Heart right ventricle (tissue), 16 donors: ENCODE data around the gene ARF1. TPM values are rescaled to one million over a fixed set of nuclear protein-coding genes. Genes with fewer than 3 reads are reported as not detected.

Source experiments
- ATAC-seq, 8 donors: fragments of 200-7000 bp; cut with Tn5 transposase; one replicate each; pipeline ENCODE4 v1.9.1; 2020; ENCODE audit warnings: mild to moderate bottlenecking in 8 of 8, moderate library complexity in 8 of 8, moderate number of reproducible peaks in 1 of 8
- DNase-seq, 2 donors: peaks; one replicate each; pipeline ENCODE4 v3.0.0-alpha.2; 2020
- H3K27ac ChIP-seq, 10 donors: fragments of 200-600 bp; sonication (generic) in 2 of 10; one replicate each; pipeline versions ENCODE4 v1.5.0 to v1.8.0; 2020 to 2022; ENCODE audit warnings: mild to moderate bottlenecking in 3 of 10
- H3K27me3 ChIP-seq, 7 donors: fragments of 200-600 bp; one replicate each; pipeline ENCODE4 v1.8.0; 2021 to 2022; ENCODE audit warnings: mild to moderate bottlenecking in 2 of 7
- H3K36me3 ChIP-seq, 9 donors: fragments of 200-600 bp; sonication (generic) in 1 of 9; one replicate each; pipeline versions ENCODE4 v1.5.0 to v1.8.0; 2020 to 2022; ENCODE audit warnings: mild to moderate bottlenecking in 2 of 9
- H3K4me1 ChIP-seq, 9 donors: fragments of 200-600 bp; sonication (generic) in 1 of 9; one replicate each; pipeline versions ENCODE4 v1.5.0 to v1.8.0; 2020 to 2022; ENCODE audit warnings: mild to moderate bottlenecking in 4 of 9
- H3K4me3 ChIP-seq, 10 donors: fragments of 200-600 bp; sonication (generic) in 2 of 10; one replicate each; pipeline versions ENCODE4 v1.5.0 to v1.8.0; 2020 to 2022; ENCODE audit warnings: mild to moderate bottlenecking in 7 of 10, moderate library complexity in 2 of 10
- H3K9me3 ChIP-seq, 11 donors: fragments of 200-600 bp in 10 of 11; sonication (generic) in 2 of 11; one replicate each; pipeline versions ENCODE4 v1.5.0 to v1.8.0; 2013 to 2022; ENCODE audit warnings: mild to moderate bottlenecking in 2 of 11, control low read depth in 1 of 11, moderate library complexity in 1 of 11
- CTCF ChIP-seq, 9 donors: fragments of 200-600 bp; sonication (generic) in 2 of 9; IDR thresholded peaks; one replicate each; pipeline versions ENCODE4 v1.5.0 to v1.8.0; 2021 to 2022; ENCODE audit warnings: antibody characterized with exemption in 9 of 9, mild to moderate bottlenecking in 5 of 9, moderate library complexity in 1 of 9
- WGBS, 2 donors: extraction: QIAGEN DNeasy Blood & Tissue Kit; methylation state at CpG; one replicate each; pipeline ENCODE4 v1.1.7; 2013; ENCODE audit warnings: inconsistent platforms in 1 of 2; 5-methylcytosine and 5-hydroxymethylcytosine counted together
- intact Hi-C, 10 donors: fragments of 100-400 bp; cut with DNase I; formaldehyde crosslinking; loops; one replicate each; pipeline versions ENCODE4 v1.11.1 to v1.14.2; 2022
- polyA plus RNA-seq, 2 donors: library from polyadenylated mRNA; stranded (reverse); fragments of 200-250 nt; gene quantifications; one replicate each; pipeline ENCODE4 v1.2.3, GENCODE V29; 2013
- total RNA-seq, 10 donors: library from RNA; stranded (reverse); fragmentation: NEBNext Ultra II Directional in 3 of 10; extraction: Animal tissue kit (Norgen Biotek cat#: 25700) in 3 of 10; gene quantifications; one replicate each; pipeline versions ENCODE4 v1.2.1 to v1.2.4, GENCODE V29; 2021 to 2023
- donor health status: Arrhythmogenic right ventricular cardiomyopathy.
- donor health status: ischemic (EF 13 %, LVEDD 7.1; RV severe dilation, severe dysfunction).
- donor health status: healthy with polysubstance abuse.
- donor health status: DM: no; HTN: yes; CAD: no.
- donor health status: DM: no; HTN: no; CAD: no.
- donor health status: ischemic (EF 25% LVEDD 6.9; RV normal size, moderate dysfunction).
- donor health status: ischemic (EF 25% LVEDD 5.7; RV mildly dilated, moderate dysfunction).
- donor health status: healthy.
- donor health status: DM: yes; HTN: yes; CAD: no.
- donor health status: Ischemic cardiomyopathy.
- donor health status: ischemic (EF 35%, LVEDD 5.7; RV mildly dilated, moderate dysfunction).
- donor health status: nonischemic (EF 11% LVEDD 7.7; RV severe dilation, severe dysfunction).
- donor health status: DM: yes; HTN: yes; CAD: no.
- donor health status: PGD.
- donor health status: ischemic (EF 29% LVEDD 5.4; RV normal size, mild dysfunction).
- donor health status: nonischemic (EF 23%, LVEDD 6.1; RV moderate dilation, normal function).

Gene ARF1
- total and polyA plus RNA-seq, 12 donors, result 204 to 498 (median 338) TPM

GRCh38 chr1:228079013-228079412 lies 3.5 kb upstream of the ARF1 start:
- no peaks in the 10 kb centered on the region for H3K36me3 ChIP-seq
- no peak for TF ChIP-seq CTCF (IDR thresholded peaks at IDR 0.05)
- peaks cover 11 to 20% (median 16%) of the 10 kb centered on the region in 9 donors for H3K4me1 ChIP-seq
- no peaks in the 10 kb centered on the region for H3K9me3 ChIP-seq
- DNase-seq (no peak), ATAC-seq (no peak)
- no peak overlapping the region for H3K27ac ChIP-seq
- intact Hi-C loops, result no loop called here
- H3K4me3 ChIP-seq, result no peak overlapping the region
- H3K27me3 ChIP-seq, result peaks cover 0 to 4% (median 0%) of the 10 kb centered on the region in 7 donors
- WGBS, 2 donors, result 89 to 95% methylated on average over 7 of the region's 7 CpGs

- Histone ChIP-seq H3K9me3 (no peaks in the 10 kb centered on the region), H3K4me3 (no peak overlapping the region), H3K4me1 (peaks cover 11 to 27% (median 23%) of the 10 kb centered on the region in 9 donors), H3K27me3 (peaks cover 0 to 4% (median 0%) of the 10 kb centered on the region in 7 donors), H3K36me3 (no peaks in the 10 kb centered on the region), H3K27ac (no peak overlapping the region)
- ATAC-seq, result no peak
- no peak for DNase-seq
- 90 to 94% methylated on average over 7 of the region's 7 CpGs for WGBS, 2 donors
- TF ChIP-seq CTCF (IDR thresholded peaks at IDR 0.05), result no peak
- intact Hi-C loops, result no loop called here
These were observed 2.8 kb upstream of the ARF1 start for GRCh38 chr1:228079601-228080263.

GRCh38 chr1:228081144-228081543 lies 1.4 kb upstream of the ARF1 start:
- intact Hi-C loops, result no loop called here
- DNase-seq (no peak), ATAC-seq (no peak)
- TF ChIP-seq CTCF (IDR thresholded peaks at IDR 0.05), result no peak
- no peaks in the 10 kb centered on the region for H3K36me3 ChIP-seq
- H3K4me3 ChIP-seq, result peak overlapping the region in 9 of 10 donors; percentile 71 to 100 (median 91)
- peak overlapping the region in 2 of 10 donors; percentile 100 for H3K27ac ChIP-seq
- H3K4me1 ChIP-seq, result peaks cover 19 to 41% (median 37%) of the 10 kb centered on the region in 9 donors
- WGBS, 2 donors, result 81 to 93% methylated on average over 7 of the region's 7 CpGs
- no peaks in the 10 kb centered on the region for H3K9me3 ChIP-seq
- no peaks in the 10 kb centered on the region for H3K27me3 ChIP-seq

- WGBS, 2 donors, result 14 to 17% methylated on average over 29 to 31 of the region's 31 CpGs
- peak overlapping the region in 8 of 10 donors; percentile 98 to 100 (median 100) for H3K27ac ChIP-seq
- no peaks in the 10 kb centered on the region for H3K27me3 ChIP-seq
- no peaks in the 10 kb centered on the region for H3K36me3 ChIP-seq
- H3K9me3 ChIP-seq, result no peaks in the 10 kb centered on the region
- intact Hi-C loops, result no loop called here
- H3K4me3 ChIP-seq, result peak overlapping the region; percentile 71 to 100 (median 92)
- no peak for TF ChIP-seq CTCF (IDR thresholded peaks at IDR 0.05)
- DNase-seq (no peak), ATAC-seq (peak in 4 of 8 donors; percentile 0 to 4 (median 2))
- H3K4me1 ChIP-seq, result peaks cover 19 to 47% (median 43%) of the 10 kb centered on the region in 9 donors
These were observed 812 bp upstream of the ARF1 start for GRCh38 chr1:228081578-228082213.
